Activated T-cell treated with anti-CD3 and anti-CD28 coated beads for 1 hour (primary cell): ENCODE results near the gene SUCNR1.
"Not testable (repeated sequence)": the region's sequence is repeated elsewhere in the genome, so short reads cannot be mapped to it uniquely, and the experiment has no call there.

Source experiments
- DNase-seq: peaks from one replicate; pipeline ENCODE4 v3.0.0-alpha.2; 2020; ENCODE audit warnings: low read depth

Gene SUCNR1

DNA sequence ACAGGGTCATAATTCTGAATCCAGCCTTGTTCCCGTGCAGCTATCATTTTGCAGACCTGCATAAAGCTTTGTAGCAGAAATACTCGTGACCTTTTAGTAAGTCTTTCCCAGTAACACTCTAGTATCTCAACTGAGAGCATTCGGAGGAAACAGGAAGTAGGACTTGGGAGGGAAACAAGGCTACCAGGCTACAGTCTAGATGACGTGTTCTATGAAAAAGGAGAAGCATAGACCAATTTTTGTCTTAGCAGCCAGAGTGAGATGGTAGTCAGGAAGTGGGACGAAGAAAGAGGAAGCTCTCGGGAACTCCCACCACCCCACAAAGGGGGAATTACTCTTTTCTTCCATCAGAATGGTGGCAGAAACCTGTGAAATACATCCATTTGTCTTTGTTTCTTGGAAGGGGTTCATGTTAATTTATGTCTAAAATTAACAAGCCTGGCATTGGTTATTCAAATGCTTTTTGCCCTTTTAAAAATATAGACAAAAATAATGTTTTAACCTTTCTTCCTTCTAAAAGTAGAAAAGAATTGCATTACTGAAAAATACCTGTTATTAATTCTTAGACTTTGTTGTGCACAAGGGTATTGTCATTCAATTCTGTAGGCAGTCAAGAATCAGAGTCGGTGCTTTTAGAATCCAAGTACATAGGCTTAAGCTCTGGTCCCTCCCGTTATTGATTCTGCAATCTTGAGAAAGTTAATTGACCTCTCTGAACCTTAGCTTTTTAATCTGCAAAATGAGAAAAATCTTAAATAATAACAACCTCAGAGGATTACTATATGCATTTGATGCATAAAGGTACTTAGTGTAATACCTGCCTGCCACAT is 1.6 kb upstream of the SUCNR1 start:
- no peak for DNase-seq

GRCh38 chr3:151874079-151874478 is 636 bp downstream of the SUCNR1 start:
- not testable (repeated sequence) for DNase-seq

- DNase-seq, result no peak
Measured at GRCh38 chr3:151875759-151876158, 2.3 kb downstream of the SUCNR1 start.

GRCh38 chr3:151877269-151877668 is 3.8 kb downstream of the SUCNR1 start:
- DNase-seq, result no peak

DNA sequence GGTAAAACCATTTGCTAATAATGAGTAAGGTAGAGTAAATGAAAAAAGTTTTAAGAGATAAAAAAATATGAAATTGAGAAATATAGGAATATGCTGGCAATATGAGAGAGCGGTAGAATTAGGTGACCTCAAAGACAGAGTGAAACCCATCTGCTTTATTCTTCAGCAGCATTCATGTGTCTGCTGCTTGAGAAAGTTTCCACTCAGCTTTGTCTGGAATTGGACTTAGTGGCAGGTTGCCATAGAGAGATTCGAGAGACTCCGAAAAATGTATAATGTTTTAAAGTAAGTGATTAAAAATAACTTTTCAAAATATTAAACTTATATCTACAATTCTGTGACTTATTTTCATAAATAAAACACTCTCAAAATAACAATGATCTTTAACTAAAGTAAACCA is 5.0 kb downstream of the SUCNR1 start:
- DNase-seq, result no peak

DNA sequence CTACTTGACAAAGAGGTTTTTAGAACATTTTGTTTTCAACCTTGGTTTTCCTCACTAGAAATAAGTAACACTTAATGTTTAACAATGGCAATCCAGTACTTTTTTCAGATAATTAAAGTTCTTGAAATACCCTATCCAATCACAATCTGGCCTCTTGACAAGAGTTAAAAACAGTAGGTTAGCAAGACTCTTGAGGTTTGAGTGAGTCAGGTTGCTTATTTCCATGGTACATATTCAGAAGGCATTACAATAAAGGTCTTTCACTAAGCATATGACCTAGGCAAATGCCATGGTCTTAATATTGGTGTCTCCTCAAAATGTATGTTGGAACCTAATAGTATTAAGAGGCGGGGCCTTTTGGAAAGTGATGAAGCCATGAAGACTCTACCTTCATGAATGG is 5.6 kb downstream of the SUCNR1 start:
- no peak for DNase-seq

DNA sequence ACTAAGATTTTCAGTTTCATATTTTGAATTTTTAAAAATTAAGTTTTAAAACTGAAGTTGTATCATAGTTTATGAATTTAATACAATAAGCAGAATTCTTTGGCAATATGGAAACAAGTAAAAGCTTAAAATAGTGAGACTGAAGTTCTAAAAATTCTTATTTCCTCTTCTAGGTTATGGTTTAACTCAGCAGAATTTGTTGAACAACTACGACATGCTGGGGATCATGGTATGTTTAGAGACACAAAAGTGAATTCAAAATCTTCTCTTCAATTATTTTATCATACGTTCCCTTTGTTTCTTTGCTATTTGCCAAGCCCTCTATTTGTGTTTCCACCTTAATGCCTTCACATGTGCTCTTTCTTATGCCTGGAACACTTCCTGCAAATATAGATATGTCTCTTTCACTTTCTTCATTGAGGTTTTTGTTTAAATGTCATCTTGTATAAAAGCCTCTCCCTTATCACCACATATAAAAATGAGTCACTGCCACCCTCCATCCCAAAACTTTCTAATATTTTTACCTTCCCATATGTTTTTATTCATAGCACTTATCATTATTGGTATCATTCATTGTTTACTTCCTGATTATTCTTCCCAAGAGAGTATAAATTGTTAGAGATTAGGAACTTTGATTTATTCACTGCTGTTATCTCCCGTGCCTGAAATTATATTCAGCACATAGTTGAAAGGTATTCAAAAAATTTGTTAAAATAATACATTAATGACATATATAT is 6.4 kb downstream of the SUCNR1 start:
- DNase-seq, result no peak

DNA sequence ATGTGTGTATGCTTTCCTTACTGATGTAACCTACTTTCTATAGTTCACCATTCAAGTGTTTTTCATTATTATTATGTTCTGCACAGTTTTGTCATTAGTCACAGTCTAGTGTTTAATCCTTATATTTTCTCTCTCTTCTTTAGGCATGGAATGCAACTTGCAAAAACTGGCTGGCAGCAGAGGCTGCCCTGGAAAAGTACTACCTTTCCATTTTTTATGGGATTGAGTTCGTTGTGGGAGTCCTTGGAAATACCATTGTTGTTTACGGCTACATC is 6.9 kb downstream of the SUCNR1 start:
- DNase-seq, result no peak

GRCh38 chr3:151881137-151881536 is 7.7 kb downstream of the SUCNR1 start:
- no peak for DNase-seq

DNA sequence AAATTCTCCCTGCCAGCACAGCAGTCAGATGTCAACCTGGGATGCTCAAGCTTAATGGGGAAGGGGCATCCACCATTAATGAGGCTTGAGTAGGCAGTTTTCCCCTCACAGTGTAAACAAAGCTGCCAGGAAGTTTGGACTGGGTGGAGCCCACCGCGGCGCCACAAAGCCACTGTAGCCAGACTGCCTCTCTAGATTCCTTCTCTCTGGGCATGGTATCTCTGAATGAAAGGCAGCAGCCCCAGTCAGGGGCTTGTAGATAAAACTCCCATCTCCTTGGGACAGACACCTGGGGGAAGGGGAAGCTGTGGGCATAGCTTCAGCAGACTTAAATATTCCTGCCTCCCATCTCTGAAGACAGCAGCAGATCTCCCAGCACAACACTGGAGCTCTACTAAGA is 12.0 kb downstream of the SUCNR1 start:
- not testable (repeated sequence) for DNase-seq

- DNase-seq, result not testable (repeated sequence)
Measured at GRCh38 chr3:151887450-151888211, 14.2 kb downstream of the SUCNR1 start.

DNA sequence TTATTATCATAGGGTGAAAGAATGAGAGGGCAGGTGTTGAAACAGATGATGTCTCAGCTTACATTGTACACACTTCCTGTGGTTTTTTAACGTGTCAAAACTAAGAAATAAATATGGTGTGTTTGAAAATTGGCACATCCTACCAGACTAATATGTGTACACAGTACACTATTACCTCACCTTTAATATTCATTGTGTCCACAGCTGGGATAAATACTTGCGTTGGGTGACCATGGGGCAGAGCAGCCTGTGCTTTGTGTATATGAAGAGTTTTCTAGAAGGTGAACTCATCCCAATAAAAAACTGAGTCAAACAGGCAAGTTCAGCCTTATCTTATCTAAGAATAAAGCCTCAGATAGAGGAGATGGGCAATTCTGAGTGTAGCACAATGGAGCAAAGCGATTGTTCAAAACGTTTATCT is 17.3 kb downstream of the SUCNR1 start:
- DNase-seq, result no peak

GRCh38 chr3:151891721-151892120 is 18.3 kb downstream of the SUCNR1 start:
- no peak for DNase-seq

GRCh38 chr3:151894219-151894618 is 20.8 kb downstream of the SUCNR1 start:
- no peak for DNase-seq

GRCh38 chr3:151895478-151896241 is 22.2 kb downstream of the SUCNR1 start:
- DNase-seq, result no peak

DNA sequence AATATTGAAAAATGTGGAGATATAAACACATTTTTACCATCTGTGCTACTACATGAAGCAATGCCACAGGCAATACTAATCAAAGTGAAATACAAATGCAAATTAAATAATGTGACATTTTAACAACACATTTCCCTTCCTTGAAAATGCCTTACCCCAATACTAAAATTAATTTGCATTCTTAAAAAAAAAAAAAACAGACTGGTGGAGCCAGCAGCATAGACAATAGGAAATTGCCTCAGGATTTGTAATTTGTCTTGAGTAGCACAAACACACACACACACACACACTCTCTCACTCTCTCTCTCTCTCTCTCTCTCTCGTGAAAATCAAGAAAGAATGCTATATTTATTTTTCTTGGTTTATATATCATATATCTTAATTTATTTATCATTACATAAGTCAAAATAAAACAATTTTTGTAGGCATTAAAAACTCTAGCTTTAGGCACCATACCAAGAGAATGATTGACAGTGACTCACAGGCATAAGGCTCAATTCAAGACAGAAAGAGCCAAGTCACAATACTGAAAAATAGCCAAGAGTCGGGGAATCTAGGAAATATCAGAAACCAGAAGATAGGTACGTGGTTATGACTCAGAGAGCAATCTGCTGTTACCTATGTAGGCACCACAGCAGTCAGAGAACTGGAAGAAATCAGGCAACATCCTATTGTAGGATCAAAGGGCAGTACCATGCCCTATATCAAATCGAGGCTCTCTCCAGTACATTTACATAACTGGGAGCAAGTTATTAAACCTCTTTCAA is 23.0 kb downstream of the SUCNR1 start:
- no peak for DNase-seq

DNA sequence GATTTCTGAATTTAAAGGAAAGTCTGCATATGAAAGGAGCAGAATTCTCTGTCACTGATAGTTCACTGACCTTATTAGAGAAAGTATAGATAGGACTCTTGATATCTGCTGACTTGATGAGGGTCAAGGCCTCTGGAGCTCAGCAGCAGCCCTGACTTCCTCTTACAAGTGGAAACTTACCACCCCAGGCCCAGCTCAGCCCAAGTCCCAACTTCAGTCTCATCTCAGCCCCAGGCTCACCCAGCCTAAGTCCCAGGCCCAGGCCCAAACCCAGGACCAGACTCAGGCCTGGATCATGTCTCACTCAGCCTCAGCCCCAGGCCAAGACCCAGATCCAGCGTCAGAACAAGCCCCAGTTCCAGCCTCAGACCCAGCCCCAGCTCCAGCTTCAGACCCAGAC is 24.7 kb downstream of the SUCNR1 start:
- DNase-seq, result not testable (repeated sequence)

- not testable (repeated sequence) for DNase-seq
Measured at GRCh38 chr3:151898564-151899261, 25.3 kb downstream of the SUCNR1 start.

DNA sequence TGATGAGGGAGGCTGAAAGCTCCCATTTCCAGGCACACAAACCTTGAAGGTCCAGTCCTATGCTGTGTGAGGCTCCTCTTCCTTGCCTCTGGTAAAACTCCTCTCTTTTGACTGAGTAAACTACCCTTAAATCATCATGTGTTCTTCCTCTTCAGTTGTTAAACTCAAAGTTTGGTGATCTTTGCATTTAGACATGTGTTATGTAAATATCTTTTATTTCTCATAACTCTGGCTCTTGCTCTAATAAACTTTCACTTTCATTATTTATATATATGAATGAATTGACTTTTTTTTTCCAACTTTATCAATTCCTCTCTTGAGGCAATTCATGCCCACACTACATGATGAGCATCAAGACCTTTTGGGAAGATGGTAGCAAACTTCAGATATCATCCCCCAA is 26.6 kb downstream of the SUCNR1 start:
- no peak for DNase-seq

GRCh38 chr3:151900460-151900859 is 27.0 kb downstream of the SUCNR1 start:
- no peak for DNase-seq
